HS-27A (cell line): ENCODE measurements around the gene SLC12A6.
A peak's percentile ranks its signal among the peaks of the same experiment; 100 is the strongest.

Experiments
- DNase-seq: peaks from one replicate; pipeline ENCODE4 v3.0.0-alpha.2; 2012; ENCODE audit warnings: low read depth, missing footprints

Gene SLC12A6

DNA sequence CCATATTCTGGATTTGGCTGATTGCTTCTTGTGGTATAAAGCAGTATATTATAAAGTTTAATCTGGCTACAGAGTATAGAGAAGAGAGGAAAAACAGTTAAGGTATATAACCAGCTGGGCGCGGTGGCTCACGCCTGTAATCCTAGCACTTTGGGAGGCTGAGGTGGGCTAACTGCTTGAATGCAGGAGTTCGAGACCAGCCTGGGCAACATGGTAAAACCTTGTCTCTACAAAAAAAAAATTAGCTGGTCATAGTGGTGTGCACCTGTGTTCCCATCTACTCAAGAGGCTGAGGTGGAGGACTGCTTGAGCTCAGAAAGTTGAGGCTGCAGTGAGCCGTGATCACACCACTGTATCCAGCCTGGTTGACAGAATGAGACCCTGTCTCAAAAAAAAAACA, 7.3 kb downstream of the SLC12A6 start:
- no peak for DNase-seq

DNA sequence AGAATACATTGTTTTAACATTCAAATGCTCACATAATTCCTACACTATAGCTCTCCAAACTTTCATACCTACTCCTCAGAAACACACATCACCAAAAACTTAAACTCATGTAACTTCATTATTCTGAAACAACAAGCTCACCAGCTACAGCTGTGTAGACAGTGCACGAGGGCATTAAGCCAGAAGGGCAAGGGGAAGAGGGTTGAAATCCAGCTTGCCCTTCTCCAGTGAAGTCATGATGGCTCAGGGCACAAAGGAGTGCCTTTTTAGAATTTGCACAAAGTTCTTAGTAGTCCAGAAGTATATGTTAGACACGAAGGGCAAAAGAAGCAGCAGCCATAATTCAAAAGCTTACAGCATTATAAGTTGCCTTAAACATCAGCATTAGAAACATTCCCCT, 8.6 kb downstream of the SLC12A6 start:
- DNase-seq, result no peak

DNA sequence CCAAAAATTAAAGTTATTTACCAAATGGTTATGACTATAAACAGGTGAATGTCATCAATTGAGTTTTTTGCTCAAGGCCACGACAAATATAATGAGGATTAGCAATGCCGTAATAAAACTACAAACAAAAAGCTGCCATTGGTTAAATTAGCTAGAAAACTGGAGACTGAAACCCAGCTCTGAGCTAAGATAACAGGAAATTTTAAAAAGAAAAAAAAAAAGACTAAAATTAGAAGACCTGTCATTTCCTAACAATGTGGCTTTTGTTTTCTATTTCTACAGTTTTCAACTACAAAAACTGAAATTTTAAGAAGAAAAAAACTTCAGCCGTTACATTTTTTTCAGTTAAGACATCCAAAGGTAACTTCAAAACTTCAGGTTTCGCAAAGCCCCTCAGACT, 9.7 kb downstream of the SLC12A6 start:
- DNase-seq, result no peak

DNA sequence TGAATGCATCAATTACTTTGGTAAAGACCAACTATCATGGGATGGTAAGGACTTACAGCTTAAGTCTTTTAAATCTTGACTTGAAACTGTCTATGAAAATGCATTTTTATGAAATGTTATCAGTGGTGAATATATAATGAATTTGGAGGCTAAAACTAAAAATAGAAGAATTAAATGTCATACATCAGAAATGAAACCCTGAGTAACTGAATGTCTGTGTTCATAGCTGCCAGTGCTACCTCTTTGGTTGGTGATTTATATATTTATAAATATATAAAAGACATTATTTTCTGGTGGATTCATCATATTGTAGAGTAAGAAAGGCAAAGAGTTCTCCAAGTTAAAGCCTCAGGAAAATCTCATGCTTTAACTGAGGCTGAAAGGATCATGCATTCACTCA, 12.2 kb downstream of the SLC12A6 start:
- no peak for DNase-seq

DNA sequence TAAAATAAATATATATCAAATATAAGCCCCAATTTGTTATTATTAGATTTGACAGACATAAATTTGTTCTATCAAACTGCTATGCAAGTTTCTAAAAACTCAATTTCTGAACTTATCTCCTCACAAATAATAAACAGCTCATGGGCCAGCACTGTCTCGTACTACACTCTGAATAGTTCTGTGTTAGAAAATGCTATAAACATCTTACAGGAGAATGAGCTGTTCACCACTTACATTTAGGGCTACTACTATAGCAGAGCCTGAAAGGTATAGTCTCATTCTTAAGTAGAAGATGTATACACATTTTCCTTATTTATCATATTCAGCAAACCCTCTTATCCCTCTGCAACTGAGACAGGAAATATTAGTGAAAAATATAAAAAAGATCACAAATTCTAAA, 12.6 kb downstream of the SLC12A6 start:
- DNase-seq, result no peak

DNA sequence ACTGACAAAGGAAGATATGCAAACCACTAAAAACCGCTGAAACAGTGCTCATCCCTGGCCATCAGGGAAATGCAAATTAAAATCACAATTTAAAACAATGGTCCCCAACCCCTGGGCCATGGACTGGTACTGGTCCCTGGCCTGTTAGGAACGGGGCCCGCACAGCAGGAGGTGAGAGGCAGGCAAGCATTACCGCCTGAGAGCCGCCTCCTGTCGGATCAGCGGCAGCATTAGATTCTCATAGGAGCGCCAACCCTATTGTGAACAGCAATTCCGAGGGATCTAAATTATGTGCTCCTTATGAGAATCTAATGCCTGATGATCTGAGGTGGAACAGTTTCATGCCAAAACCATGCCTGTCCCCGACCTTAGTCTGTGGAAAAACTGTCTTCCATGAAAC, 14.4 kb downstream of the SLC12A6 start:
- no peak for DNase-seq

DNA sequence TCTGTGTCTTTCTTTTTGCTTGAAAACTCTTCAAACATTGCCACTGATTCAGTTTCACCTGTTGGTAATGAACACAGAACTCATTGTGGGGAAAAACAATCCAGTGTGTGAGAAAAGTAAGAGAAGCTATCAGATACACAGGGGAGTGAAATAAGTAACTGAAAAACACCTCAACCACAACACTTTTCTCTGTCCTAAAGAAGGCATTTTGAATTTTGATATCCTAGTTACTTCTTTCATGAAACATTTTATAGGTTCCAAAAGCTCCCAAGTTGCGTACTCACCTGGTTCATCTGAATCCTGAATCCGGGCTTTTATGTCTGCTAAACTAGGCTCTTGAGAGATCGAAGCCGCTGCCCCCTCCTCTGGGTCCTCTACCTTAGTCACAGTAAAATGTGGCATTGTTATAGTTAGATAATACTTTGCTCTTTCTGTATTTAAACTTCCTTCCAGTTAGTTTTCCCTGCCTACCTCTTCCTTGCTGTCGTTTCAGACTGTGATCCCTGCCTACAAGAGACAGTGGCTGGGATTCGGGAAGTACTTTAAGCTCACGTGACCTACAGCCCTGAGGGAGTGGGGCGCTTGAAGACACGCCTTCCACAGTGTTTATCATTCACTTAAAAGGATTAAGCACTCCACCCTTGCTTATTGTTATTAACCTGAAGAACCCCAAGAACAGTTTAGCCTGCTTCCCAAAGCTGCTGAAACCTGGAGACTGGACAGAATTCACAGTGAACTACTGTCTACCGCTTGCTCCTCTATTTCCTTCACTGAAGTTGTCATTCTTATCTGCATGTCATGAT, 19.1 kb downstream of the SLC12A6 start:
- no peak for DNase-seq

DNA sequence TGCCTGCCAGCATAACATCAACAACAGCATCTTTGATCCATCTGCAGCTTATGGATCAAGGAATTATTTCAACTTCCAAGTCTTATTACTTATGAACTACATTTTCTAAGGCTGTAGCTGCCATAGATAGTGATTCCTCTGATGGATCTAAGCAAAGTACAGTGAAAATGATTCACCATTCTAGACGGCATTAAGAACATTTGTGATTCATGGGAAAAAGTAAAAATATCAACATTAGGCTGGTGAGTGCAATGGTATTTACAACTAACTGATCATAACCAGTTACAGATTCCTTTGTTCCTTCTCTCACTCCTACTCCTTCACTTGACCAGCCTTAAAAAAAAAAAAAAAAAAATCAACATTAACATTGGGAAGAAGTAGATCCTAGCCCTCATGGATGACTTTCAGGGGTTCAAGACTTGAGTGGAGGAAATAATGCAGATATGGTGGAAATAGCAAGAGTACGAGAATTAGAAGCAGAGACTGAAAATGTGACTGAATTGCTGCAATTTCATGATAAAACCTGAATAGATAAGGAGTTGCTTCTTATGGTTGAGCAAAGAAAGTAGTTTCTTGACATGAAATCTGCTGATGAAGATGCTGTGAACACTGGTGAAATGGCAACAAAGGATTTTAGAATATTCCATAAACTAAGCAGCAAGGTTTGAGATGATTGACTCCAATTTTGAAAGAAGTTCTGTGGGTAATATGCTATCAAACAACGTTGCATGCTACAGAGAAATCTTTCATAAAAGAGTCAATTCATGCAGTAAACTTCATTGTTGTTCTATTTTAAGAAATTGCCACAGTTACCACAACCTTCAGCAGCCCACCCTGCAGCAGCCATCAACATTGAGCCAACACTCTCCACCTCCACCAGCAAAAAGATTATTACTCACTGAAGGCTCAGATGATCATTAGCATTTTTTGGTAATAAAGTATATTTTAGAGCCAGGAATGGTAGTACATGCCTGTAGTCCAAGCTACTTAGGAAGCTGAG, 22.8 kb downstream of the SLC12A6 start:
- DNase-seq, result no peak

DNA sequence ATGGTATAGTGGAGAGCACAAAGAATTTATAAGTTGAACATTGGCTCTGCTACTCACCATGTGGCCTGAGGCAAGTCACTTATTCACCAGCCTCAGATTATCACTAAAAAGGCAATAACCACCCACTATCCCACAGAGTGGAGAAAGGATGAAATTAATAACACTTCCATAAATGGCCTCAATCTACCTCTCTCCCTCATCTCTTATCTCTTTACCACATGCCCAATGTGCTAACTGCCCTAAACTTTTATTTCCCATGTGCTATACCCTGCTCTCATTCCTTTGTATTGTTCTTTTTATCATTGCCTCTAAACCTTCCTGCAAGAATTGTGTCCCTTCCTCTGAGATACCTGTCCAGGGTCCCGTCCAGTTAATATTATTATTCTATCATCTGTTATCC, 26.0 kb downstream of the SLC12A6 start:
- no peak for DNase-seq

DNA sequence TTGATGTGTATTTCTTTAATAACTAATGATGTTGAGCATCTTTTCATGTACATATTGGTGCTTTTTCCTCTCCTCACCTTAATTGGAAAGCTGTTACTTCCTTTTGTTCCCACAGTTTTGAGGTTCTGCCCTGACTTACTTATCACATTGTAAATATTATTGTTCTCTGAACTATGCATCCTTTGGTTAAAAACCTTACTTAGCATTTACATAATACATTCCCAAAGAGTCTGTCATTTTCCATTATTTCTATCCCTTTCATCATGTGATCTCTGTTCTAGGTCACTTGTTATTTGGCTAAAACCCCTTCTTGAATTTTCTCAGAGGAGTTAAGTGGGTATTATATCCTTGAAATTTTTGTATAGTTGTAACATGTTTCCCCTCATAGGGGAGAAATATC, 33.0 kb downstream of the SLC12A6 start:
- DNase-seq, result peak; percentile 8

DNA sequence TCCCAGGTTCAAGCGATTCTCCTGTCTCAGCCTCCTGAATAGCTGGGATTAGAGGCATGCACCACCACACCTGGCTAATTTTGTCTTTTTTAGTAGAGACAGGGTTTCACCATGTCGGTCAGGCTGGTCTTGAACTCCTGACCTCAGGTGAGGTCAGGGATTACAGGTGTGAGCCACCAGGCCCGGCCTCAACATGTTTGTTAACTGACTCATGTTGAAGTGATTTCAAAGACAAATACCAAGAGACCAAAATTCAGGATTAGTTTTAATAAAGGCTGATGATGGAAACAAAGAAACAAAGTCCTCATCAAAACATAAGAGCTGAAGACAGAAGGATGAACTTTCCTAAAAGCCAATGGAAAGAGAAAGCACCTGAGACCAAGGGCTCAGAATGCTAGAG, 36.5 kb downstream of the SLC12A6 start:
- DNase-seq, result no peak

DNA sequence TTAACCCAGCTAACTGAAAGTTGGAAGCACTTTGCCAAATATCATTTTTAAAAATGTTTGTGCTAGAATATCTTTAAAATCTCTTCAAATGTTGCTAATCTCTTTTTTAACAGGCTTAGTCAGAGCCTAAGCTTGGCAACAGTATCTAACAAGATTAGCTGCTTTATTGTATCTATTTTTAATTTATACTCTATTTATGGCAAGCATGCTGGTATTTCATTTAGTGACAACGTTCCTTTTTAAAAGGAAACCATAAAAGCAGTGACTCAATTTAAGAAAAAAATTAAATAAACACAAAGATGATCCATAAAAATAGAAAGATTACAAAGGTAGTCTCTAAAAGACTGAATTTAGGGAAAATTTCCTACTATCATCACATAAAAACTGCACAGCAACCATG, 40.5 kb downstream of the SLC12A6 start:
- DNase-seq, result no peak

DNA sequence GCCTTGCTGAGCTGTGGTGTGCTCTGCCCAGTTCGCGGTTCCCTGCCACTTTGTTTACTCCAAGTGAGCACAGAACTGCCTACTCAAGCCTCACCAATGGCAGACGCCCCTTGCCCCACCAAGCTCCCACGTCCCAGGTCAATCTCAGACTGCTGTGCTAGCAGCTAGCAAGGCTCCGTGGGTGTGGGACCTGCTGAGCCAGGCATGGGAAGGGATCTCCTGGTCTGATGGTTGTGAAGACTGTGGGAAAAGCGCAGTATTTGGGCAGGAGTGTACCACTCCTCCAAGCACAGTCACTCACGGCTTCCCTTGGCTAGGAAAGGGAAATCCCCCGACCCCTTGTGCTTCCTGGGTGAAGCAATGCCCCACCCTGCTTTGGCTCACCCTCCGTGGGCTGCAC, 45.0 kb downstream of the SLC12A6 start:
- DNase-seq, result no peak

DNA sequence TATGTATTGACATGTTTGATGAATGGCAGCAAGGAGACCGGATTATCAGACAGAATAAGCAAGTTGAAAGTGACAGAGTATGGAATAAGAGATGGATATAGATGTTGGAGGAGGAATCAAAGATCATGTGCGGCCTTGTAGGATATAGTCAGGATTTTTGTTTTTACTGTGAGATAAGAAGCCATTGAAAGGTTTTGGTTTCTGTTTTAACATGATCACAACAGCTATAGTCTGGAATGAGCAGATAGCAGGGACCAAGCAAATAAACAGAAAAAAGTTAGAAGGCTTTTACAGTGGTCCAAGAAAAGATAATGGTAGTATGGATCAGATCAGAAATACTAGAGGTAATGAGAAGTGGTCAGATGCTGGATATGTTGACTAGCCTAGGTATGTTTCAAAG, 52.6 kb downstream of the SLC12A6 start:
- DNase-seq, result no peak

DNA sequence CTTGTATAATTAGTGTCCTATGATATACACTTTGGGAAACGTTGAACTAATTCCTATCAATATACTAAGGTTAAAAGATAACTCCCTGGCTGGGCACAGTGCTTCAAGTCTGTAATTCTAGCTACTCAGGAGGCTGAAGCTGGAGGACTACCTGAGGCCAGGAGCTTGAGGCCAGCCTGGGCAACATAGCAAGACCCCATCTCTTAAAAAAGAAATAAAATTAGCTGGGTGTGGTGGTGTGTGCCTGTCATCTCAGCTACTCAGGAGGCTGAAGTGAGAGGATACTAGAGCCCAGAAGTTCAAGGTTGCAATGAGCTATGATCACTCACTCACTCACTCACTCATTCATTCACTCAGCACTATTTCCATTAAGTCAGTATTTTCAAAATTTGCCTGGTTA, 55.2 kb downstream of the SLC12A6 start:
- no peak for DNase-seq

DNA sequence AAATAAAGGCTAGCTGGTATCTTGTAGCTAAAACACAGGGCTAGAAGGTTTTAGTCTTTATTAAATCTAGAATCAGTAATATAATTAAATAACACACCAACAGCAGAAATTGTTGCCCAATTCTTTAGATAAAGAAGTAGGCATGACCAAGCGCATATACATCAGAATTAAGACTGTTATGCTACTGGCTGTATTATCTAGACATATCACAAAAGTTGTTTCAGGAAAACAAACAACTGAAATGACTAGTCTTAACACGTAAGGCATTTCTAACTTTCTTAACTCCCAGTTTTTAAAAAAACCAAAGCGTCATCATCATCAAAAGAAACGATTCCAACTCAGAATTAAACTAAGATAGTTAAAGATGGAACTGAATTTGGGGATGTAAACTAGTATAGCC, 57.4 kb downstream of the SLC12A6 start:
- no peak for DNase-seq

DNA sequence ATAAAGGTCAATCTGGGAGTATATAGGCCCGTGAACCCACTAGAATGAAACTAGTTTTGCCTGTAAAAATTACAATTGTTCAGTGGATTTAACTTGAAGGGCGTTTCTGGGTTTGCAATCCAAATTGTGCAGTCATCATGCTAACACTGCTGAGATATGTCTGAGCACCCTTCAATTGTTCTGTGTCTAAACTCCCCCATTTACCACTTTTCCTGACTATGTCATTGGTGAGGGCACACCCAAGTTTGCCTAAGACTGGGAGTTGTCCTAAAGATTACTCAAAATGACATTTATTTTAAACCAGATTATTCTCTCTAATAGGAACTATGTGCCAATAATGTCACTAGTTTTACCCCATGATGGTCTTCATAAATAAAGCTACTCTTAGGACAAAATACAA, 58.2 kb downstream of the SLC12A6 start:
- no peak for DNase-seq

DNA sequence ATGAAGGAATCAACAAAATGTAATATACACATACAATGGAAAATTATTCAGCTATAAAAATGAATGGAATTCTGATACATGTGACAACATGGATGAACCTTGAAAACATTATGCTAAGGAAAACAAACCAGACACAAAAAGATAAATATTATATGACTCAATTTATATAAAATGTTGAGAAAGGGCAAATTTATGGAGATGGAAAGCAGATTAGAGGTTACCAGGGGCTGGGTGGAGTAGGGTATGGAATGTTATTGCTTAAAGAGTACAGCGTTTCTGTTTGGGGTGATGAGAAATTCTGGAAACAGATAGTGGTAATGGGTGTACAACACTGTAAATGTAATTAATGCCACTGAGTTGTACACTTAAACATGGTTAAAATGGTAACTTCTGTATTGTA, 61.9 kb downstream of the SLC12A6 start:
- peak; percentile 51 for DNase-seq

DNA sequence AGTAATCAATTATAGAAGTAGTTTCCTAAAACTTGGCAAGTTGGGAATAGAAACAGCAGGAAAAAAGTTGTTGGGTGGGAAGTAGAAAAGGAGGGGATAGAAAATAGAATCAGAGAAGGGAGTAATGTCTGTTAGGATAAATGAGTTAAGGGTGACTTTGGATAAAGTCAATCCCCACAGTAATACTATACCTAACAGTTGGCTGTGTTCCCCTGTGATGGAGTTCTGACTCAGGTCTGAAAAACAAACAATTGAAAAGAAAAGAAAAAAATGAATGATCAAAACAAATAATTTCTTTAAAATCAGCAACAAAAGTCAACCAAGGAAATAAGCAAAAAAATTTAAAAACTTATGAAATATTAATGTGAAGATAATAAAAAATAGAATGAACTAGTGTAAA, 62.4 kb downstream of the SLC12A6 start:
- DNase-seq, result peak; percentile 23

DNA sequence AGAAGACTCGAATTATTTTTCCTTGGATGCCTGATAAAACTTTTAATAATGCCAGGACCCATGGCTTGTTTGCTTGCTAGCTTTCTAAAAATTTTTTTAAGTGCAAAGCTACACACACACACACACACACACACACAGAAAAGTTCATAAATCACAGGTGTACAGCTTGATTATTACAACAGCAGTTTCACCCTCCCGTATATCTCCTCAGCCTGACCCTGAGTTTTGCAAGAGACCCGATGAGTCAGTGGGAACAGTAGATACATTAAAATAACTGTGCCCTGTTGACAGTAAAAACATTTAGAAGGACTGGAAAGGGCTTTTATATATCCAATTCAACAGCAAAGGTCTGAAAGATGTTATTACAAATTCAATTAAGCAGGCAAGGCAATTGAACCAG, 66.1 kb downstream of the SLC12A6 start:
- peak; percentile 17 for DNase-seq

DNA sequence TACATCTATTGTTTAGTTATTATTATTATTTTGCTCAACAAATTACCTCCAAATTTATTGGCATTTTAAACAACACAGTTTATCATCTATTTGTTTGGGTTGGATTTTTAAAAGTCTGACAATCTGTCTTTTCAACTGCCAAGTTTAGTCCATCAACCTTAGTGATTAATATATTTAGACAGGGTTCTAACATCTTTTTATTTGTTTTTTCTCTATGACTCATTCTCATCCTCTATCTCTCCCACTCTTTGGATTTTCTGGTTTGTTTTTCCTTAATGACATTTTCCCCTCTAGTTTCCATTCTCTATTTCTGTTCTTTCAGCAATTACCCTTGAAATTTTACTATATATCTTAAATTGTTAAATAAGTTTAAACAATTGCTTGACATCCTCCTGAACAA, 70.8 kb downstream of the SLC12A6 start:
- DNase-seq, result no peak

DNA sequence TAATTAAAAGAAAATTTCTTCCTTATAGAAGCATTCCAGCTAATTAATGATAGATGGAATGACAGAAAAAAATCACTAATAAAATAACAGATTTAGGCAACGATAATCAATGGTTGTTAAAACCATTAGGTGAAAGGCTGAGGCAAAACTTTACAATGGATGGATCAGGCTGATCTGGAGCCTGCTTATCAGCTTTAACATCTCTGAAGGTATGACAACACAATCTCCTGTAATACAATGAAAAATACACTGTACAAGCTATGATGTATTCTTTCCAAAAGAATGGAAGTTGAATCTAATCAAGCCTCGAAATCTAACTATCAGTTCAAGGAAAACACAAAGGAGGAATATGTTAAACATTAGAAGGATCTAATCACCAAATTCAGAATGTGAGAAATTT, 73.5 kb downstream of the SLC12A6 start:
- no peak for DNase-seq

DNA sequence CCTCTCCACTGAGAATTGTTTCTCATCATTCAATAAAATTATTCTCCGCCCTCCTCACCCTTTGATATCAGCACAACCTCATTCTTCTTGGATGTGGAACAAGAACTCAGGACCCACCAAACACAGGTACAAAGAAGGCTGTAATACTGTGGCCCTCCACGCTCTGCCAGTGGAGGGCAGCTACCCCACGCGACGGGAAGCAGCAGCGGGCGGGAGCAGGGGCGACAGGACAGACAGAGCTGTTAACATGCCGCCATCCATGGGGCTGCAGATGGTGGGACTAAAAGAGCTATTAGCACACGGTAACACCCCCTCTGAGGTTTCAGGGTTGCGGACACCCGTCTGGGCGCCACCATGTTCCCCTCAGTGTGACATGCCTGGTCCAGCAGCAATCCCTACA, 75.2 kb downstream of the SLC12A6 start:
- no peak for DNase-seq
